Measurements from ENCODE around the gene RAB40B.

The RAB40B gene

DNA sequence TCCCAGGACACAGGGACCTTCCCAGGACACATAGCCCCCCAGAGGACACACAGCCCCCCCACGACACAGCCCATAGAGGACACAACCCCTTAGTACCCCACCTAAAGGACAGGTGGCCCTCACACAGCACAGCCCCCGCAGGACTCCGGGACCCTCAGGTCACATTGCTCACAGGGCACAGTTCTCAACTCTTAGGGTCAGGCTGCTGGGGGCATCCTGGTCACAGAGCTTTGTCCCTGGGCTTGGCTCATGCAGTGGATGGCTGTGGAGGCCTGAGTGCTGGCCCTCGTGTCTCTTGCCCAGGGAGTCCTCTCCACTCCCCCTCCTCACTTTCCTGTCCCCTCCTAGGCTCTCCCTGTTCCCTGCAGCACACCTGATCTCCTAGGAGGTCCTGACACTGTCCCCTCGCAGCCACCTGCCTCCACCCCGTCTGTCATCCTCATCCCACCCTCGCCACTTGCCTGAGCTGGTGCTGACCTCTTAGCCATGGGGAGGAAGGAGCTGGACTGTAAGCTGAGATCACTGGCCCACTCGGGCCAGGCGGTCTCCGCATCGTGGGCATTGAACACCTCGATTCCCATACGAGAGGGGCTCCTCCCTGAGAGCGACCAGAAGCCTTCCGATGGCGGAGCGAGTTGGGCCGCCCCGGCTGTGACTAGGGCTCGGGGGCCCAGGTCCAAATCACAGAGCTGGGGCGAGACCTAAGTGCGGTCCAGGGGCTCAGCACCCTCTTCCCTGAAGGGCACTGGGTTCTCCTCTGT, 48.8 kb downstream of the RAB40B start:
- DNase-seq (ENCODE audit: low spot score) = no peak

DNA sequence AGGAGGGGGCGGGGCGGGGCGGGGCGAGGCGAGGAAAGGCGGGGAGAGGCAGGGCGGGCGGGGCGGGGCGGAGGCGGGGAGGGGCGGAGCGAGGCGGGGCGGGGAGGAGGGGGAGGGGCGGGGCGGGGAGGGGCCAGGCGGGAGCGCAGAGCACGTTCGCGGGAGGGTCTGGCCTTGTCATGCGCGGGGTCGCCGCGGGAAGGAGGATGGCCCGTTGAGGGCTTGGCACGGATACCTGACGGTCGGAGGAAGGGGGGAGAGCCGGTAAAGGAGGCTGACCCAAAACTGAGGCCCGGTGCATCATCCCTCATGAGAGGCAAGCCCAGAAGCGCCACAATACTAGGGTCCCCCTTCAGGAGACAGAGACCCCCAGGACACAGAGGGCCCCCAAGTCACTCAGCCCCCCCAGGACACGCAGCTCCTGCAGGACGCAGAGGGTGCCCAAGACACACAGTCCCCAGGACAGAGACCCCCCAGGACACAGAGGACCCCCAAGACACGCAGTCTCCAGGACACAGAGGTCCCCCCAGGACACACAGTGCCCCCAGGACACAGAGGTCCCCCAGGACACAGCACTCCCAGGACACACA, 49.7 kb downstream of the RAB40B start:
- DNase-seq (ENCODE audit: low spot score) = peak; percentile 8

DNA sequence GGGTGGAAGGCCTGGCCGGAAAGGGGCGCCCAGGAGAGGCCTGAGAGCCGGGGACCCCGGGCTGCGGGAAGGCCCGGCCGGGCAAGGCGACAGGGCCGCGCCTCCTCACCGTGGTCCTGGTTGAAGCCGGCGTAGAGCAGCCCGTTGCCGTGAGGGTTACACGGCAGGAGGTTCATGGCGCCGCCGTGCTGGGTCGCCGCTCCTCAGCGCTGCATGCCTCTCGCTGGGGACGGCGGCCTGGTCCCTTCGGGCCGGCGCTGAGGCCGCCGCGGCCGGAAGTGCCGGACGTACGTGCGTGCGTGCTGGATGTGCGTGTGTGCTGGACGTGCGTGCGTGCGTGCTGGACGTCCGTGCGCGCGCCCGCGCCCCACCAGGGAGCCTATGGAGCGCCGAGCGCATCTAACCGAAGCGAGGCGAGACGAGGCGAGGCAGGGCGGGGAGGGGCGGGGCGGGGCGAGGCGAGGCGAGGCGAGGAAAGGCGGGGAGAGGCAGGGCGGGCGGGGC, 50.3 kb downstream of the RAB40B start, which contains the start of gene WDR45B:
TSS of gene WDR45B (minus strand) at position 280 of the 504 bp plus-strand sequence. CDS start at position 176, 104 bp downstream.
- DNase-seq (ENCODE audit: low spot score) = peak; percentile 90

DNA sequence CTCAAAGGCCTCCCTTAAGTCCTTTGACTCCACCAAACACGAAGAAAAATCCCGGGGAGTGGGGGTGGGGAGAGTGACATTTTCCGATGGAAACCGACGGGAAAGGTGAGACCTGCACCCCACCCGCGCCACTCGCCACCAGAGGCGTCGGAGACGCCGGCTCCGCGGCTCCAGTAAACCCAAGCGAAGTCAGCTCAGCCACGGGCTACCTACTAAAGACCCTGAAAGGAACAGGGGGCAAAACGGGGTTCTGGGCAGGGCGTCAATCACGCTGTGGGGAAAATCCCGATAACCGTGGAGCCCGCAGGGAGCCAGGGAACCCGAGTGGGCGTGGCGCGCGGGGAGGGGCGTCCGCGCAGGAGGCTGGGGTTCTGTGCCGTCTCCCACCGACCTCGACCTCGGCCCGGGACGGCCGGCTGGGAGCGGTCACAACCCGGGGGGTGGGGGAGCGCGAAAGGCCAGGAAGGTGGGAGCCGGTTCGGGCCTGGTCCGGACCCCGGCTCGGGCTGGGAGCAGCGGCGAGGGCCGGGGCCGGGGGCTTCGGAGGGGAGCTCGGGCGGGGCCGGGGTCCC, 50.8 kb downstream of the RAB40B start:
- no peak for DNase-seq (ENCODE audit: low spot score)

DNA sequence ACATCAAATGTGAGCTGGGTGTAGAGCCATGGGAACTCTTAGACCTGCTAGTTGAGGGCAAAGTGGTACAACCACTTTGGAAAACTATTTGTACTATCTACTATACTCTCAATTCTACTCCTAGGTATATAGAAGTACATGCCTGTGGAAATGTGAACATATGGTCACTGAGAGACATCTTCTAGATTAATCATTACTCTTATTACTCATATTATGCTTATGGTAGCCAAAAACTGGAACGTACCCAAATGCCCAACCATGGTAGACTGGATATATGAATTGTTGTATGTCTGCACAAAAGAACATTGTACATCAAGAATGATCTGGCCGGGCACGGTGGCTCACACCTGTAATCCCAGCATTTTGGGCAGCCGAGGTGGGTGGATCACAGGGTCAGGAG, 53.0 kb downstream of the RAB40B start:
- no peak for DNase-seq (ENCODE audit: low spot score)

DNA sequence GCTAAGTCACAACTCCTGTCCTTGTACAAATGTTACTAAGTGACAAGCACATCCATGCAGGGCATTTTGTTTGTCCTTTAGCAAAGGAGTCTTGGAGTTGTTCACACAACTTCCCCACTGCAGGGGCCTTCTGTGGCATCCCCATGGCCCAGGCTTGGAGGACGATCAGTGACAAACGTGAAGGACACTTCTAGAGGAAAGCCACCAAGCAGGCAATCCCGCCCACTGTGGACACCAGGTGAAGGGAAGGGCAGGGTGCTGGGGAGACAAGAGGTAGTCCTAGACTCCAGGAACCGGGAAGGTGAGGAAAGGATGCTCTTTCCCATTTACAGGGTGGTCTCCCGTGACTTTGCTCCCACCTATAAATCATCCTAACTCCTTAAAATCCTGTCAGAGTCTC, 54.4 kb downstream of the RAB40B start:
- no peak for DNase-seq (ENCODE audit: low spot score)

DNA sequence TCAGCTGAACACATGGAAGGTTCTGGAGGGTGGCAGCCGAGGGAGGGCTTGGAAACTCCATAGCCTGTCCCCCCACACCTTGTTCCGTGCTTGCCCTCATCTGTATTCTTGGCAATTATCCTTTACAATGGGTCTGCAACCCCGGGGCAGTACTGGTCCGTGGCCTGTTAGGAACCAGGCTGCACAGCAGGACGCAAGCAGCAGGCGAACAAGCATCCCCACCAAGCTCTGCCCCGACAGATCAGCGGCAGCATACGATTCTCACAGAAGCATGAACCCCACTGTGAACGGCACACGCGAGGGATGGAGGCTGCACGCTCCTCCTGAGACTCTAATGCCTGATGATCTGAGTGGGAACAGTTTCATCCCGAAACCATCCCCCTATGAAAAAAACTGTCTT, 56.5 kb downstream of the RAB40B start:
- DNase-seq (ENCODE audit: low spot score) = no peak

DNA sequence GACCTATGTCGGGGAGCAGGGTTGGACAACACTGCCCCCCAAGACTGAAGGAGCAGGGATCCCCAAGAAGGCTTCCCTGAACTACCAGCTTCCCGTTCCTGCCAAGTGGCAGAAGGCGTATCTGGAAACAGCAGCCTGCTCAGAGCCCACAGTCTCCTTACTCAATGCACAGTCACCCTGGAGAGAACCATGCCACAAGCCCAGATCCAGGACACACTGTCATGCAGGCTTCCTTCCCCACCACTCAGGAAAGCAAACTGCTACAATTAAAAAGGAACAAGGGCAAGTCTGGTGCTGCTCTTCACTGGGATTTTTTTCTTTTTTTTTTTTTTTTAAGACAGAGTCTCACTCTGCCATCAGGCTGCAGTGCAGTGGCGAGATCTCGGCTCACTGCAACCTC, 58.5 kb downstream of the RAB40B start:
- DNase-seq (ENCODE audit: low spot score) = no peak

DNA sequence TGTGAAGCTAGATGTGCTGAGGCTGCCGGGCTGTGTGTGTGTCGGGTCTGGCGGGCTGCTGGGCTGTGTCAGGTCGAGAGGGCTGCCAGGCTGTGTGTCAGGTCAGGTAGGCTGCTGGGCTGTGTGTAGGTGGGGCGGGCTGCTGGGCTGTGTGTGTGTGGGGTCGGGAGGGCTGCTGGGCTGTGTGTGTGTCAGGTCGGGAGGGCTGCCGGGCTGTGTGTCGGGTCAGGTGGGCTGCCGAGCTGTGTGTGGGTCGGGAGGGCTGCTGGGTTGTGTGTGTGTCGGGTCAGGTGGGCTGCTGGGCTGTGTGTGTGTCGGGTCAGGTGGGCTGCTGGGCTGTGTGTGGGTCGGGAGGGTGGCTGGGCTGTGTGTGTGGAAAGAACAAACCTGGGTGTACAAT, 58.9 kb downstream of the RAB40B start:
- DNase-seq (ENCODE audit: low spot score) = no peak

DNA sequence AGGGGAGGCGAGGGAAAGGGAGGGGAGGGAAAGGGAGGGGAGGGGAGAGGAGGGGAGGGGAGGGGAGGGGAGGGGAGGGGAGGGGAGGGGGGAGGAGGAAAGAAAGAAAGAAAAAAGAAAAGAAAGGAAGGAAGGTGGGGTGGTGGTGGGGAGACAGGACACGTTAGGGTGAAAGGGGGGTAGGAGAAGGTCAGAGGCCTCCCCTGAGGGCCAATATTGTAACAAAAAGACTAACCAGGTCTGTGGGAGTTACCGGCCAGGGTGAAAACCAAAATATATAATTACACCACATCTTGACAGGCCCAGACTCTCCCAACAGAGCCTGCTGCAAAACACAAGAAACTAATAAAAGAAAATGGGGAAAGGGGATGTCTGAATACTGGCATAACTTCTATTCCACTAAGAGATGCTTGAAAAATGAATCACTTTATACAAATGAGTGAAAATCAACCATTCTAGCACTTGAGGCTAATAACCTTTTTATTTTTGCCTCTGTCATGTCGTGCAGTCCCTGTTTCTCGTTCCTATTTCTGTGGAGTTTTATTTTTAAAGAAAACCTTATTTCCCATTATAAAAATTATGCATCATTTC, 60.2 kb downstream of the RAB40B start:
- DNase-seq (ENCODE audit: low spot score) = no peak

DNA sequence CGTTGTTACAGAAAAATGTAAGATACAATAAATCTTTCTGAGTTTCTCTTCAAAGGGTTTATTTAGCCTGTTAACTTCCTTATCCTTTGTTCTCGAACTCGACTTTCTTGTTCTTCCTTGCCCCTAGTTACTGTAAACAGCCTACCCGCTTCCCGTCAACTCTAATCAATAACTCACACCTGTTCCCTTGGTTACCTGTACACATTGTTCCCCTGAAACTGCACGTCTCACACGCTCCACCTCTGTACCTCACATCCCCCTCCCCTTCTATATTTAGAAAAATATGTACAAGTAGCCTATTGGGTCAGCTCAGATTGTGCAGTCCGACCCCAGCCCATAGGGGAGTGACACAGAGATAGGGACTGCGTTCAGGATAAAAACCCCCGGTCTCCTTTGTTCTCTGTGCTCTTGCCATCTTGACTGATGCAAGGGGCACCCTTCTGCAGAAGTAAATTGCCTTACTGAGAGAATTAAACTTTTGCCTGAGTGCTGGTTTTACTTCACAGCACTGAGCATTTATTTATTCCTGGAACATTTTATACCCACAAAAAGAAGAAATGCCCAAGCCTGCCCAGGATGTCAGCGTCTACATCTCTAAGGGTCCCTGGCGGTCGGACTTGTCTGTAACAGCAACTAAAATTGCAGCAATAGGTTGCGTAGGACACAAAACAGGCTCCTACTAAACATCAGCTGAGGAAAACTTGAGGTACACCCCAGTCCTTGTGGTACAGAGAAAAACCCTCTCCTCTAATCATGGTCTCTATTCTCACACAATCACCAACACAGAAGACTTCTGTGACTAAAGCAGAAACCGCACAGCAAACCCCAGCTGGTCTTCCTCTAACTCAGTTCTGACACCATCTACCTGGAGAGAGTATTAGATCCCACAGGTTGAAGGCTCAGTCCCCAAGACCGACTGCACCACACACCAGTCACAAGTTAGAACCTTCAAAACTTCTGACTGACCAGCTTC, 61.6 kb downstream of the RAB40B start:
- no peak for DNase-seq (ENCODE audit: low spot score)

DNA sequence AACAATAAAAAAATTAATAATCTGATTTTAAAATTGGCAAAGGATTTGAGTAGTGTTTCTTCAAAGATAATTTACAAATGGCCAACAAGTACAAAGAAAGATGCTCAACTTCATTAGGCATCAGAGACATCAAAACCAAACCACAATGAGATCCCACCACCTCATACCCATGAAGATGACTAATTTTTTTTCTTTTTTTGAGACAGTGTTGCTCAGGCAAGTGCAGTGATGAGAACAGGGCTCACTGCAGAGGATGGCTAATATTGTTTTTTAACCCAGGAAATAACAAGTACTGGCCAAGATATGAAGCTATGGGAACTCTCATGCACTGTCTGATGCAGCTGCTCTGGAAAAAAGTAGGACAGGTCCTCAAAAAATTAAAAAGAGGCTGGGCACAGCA, 65.2 kb downstream of the RAB40B start:
- DNase-seq (ENCODE audit: low spot score) = no peak

DNA sequence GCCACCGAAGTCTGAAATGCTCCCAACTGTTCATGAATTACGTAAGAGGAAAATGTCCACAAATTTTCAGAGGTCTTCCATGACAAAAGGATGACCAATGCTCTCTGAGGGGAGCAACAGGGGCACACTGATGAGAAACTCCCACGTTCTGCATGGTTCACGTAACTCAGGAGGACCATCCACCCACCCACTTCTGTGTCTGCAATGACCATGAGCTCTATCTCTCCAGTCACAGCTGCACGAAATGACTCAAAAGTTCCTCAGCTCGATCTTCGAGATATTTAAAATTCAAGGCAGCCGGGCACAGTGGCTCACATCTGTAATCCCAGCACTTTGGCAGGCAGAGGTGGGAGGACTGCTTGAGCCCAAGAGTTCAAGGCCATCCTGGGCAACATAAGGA, 66.0 kb downstream of the RAB40B start:
- DNase-seq (ENCODE audit: low spot score) = no peak

DNA sequence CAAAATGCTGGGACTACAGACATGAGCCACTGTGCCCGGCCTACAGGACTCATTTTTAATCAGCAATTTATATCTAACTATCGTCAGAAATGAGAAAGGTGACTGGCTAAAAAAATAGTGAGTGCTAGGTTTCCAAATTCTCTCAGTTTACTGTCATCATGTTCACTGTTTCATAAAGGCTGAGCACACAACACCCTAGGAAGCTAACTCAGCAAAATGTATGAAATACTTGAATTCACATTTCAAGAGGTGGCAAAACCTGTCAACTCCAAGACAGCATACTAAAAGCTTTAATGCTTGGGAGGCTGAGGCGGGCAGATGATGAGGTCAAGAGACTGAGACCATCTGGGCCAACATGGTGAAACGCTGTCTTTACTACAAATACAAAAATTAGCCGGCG, 67.0 kb downstream of the RAB40B start:
- no peak for DNase-seq (ENCODE audit: low spot score)

DNA sequence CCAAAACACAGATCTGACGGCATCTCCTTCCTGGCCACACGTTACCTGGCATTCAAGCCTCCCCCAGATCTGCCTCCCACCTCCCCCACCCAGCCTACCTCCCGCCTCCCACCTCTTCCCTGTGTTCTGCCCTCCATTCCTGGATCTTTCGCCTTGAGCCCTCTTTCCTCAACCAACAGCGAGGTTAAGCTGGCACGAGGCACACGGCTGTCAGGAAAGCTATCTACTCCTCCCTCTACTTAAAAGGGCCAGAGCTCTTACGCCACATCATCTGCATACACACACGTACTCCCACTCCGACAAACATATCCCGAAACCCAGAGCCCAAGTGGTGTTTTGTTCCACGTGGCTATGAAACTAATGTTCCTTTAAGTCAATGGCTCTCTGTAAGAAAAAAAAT, 68.3 kb downstream of the RAB40B start:
- DNase-seq (ENCODE audit: low spot score) = no peak

DNA sequence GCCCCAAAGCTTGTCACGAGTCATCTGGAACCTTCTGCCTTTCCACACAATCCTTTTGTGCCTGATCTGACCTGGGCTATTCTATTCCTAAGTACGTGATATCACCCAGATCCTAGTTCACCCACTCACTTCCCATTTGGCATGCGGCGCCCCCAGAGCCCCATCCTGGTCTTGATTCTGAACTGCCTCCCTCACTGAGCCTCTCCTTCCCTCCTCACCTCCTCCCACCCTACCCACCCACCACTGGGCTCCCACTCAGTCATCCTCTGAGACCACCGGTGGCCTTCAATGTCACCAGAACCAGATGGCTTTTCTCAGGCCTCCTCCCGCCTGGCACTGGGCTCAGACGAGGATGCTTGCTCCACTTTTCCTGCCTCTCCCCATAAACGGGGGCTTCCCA, 68.8 kb downstream of the RAB40B start:
- DNase-seq (ENCODE audit: low spot score) = no peak

DNA sequence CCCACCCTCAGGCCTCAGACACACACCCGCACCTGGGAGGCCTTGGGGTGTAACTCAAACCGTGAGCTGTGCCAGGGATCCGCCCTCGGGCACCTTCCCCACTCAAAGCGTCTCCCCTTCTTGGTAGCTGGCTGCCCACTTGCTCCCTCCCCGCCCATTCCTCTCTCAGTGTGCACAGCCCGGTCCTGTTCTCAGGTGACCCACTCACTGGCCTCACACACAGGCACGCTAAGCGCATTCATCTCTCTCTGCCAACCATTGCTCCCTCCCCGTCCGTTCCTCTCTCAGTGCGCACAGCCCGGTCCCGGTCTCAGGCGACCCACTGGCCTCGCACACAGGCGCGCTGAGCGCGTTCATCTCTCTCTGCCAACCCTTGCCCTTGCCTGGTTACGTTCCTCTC, 71.1 kb downstream of the RAB40B start:
- no peak for DNase-seq (ENCODE audit: low spot score)

DNA sequence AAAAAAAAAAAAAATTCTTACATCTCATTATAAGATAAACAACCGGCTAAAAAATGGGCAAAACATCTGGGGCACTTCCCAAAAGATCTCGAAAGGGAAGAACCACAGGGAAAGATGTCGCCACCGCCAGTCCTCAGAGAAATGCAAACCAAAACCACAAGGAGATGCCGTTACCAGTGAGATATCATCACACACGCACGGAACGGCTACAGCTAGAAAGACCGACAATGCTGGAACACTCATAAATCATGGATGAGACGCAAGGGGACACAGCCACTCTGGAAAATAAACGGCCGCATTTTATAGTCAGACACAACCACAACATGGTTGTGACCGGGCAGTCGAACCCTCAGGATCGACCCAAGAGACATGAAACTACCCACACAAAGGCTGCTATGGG, 74.8 kb downstream of the RAB40B start:
- DNase-seq (ENCODE audit: low spot score) = no peak

DNA sequence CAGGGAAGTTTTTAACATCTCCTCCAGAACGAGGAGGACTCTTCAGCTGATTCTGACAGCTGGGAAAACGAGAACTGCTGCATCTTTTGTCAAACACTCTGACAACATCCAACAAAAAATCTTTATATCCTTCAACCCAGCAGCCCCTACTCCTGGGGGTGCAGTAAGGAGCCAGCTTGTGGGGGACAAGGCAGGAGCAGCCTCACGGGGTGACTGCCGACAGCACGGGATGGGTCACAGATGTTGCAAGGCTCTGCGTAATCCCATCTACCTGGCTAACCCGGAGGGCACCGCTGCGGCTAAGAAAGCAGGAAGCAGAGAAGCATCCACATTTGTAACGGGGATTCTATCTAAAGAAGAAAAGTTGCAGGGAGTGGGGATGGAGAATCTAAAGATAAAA, 78.9 kb downstream of the RAB40B start:
- DNase-seq (ENCODE audit: low spot score) = no peak

DNA sequence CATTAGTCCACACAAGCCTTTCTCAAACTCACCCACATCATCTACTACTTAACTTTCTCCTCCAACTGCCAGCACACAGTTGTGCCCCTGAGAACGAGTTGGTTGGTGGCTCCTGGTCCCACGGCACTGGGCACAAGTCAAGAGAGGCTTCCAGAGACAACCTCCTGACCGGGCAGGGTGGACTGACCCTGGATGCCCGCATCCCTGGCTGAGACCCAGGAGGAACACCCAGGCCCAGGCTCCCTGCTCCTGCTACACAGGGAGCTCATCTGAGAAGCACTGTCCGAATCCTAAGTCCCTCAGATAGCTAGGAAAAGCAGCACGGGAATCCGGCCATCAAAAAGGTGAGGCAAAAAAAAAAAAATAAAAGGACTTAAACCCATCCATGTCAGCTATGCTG, 79.3 kb downstream of the RAB40B start:
- no peak for DNase-seq (ENCODE audit: low spot score)

DNA sequence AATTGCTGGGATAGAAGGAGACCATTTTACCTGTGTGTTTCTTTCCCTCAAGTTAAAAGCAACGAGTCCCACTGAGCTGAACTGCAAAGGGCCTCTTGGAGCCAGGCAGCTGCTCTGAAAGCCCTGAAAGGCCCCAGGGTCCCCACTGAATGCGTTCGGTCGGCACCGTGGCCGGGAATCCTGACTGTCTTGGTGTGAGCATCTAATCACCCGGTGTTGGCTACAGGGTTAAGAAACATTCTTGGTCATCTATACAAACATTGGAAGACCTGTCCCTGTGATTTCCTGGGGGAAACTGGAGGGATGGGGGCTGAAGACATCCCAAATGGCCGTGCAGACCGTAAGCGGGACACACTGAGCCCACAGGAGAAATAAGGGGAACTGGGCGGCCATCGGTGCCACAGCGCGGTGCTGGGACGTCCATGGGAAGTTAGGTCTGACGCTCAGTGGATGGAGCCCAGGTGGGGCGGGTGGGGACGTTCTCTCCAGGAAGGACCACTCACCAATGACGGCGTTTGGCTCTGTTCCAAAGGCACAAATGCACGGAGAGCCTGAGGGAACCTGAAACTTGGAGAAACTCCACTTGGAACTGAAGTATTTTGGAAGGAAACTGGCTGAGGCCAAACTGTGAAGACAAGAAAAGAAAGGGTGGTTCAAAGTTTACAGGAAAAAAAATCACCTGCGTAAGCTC, 82.3 kb downstream of the RAB40B start:
- no peak for DNase-seq (ENCODE audit: low spot score)

Measured in kidney capillary endothelial cell (primary cell).